ENCODE measurements around the gene SULF2.

- TF ChIP-seq ZNF274 (IDR thresholded peaks at IDR 0.05; ENCODE audit: low read depth, low read length) (no peak), SUZ12 (IDR thresholded peaks at IDR 0.05; ENCODE audit: extremely low read depth, insufficient read depth, insufficient read length) (no peak)
Measured at GRCh38 chr20:47638851-47639250, 146.4 kb downstream of the SULF2 start.
